Measurements from ENCODE around the gene DTWD1.
"Not testable (repeated sequence)": the region's sequence is repeated elsewhere in the genome, so short reads cannot be mapped to it uniquely, and the experiment has no call there.

GRCh38 chr15:49702982-49703381 lies 82.1 kb downstream of the DTWD1 start:
- TF ChIP-seq CTCF (IDR thresholded peaks at IDR 0.05); EZH2 (IDR thresholded peaks at IDR 0.05; ENCODE audit: borderline replicate concordance, insufficient read depth, low read depth, low read length, poor library complexity, severe bottlenecking): not testable (repeated sequence)

All from B cell (primary cell).